ENCODE data around the gene RSPH1. TPM values are rescaled to one million over a fixed set of nuclear protein-coding genes. Genes with fewer than 3 reads are reported as not detected.
A peak's percentile ranks its signal among the peaks of the same experiment; 100 is the strongest.

Gene RSPH1
- total RNA-seq, 4 donors from 2014 or later, result 0.80 to 10.0 (median 8.0) TPM

- WGBS, 2 donors (ENCODE audit: low coverage in 1 of 2), result 50 to 73% methylated on average over 3 of the region's 3 CpGs
- TF ChIP-seq POLR2A (IDR thresholded peaks at IDR 0.05) (no peak), EP300 (IDR thresholded peaks at IDR 0.05; ENCODE audit: low read depth) (no peak), POLR2AphosphoS5 (IDR thresholded peaks at IDR 0.05) (no peak)
- TF ChIP-seq, protein P1, sequence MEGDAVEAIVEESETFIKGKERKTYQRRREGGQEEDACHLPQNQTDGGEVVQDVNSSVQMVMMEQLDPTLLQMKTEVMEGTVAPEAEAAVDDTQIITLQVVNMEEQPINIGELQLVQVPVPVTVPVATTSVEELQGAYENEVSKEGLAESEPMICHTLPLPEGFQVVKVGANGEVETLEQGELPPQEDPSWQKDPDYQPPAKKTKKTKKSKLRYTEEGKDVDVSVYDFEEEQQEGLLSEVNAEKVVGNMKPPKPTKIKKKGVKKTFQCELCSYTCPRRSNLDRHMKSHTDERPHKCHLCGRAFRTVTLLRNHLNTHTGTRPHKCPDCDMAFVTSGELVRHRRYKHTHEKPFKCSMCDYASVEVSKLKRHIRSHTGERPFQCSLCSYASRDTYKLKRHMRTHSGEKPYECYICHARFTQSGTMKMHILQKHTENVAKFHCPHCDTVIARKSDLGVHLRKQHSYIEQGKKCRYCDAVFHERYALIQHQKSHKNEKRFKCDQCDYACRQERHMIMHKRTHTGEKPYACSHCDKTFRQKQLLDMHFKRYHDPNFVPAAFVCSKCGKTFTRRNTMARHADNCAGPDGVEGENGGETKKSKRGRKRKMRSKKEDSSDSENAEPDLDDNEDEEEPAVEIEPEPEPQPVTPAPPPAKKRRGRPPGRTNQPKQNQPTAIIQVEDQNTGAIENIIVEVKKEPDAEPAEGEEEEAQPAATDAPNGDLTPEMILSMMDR (IDR thresholded peaks at IDR 0.05), result no peak
- in situ Hi-C loops (cut with MboI; ENCODE audit: low pct_ligation_motif_present in 1 of 4, low pct_unique_long_range_greater_than_20kb in 1 of 4, low sequenced_read_pairs in 3 of 4), result no loop called here
Measured at GRCh38 chr21:42434884-42435283, 61.1 kb downstream of the RSPH1 start.

GRCh38 chr21:42433946-42434551 lies 62.0 kb downstream of the RSPH1 start:
- no peak overlapping the region for H3K4me3 ChIP-seq
- H3K4me1 ChIP-seq, result no peaks in the 10 kb centered on the region
- no peaks in the 10 kb centered on the region for H3K27me3 ChIP-seq
- no peaks in the 10 kb centered on the region for H3K9me3 ChIP-seq
- peak; percentile 47 for DNase-seq
- WGBS, 2 donors (ENCODE audit: low coverage in 1 of 2), result 59% methylated on average over 10 of the region's 10 CpGs; no CpG with 5 or more reads in 1 of the 2 donors
- TF ChIP-seq, protein P1 (IDR thresholded peaks at IDR 0.05), result no peak
- no peak for TF ChIP-seq POLR2A (IDR thresholded peaks at IDR 0.05)
- TF ChIP-seq EP300 (IDR thresholded peaks at IDR 0.05; ENCODE audit: low read depth), result no peak
- TF ChIP-seq POLR2AphosphoS5 (IDR thresholded peaks at IDR 0.05), result peak in 1 of 3 donors; percentile 10
- no peaks in the 10 kb centered on the region for H3K36me3 ChIP-seq
- intact Hi-C loops (cut with DNase I; ENCODE audit: low total_unique reads) (no loop called here), in situ Hi-C loops (cut with MboI; ENCODE audit: low pct_ligation_motif_present in 1 of 4, low pct_unique_long_range_greater_than_20kb in 1 of 4, low sequenced_read_pairs in 3 of 4) (no loop called here)
- H3K27ac ChIP-seq, result no peak overlapping the region

More at GRCh38 chr21:42434884-42435283, 61.1 kb downstream of the RSPH1 start:
- Histone ChIP-seq H3K27me3 (no peaks in the 10 kb centered on the region), H3K4me3 (no peak overlapping the region), H3K9me3 (no peaks in the 10 kb centered on the region), H3K36me3 (no peaks in the 10 kb centered on the region), H3K4me1 (no peaks in the 10 kb centered on the region), H3K27ac (no peak overlapping the region)
- DNase-seq, result no peak
- intact Hi-C loops (cut with DNase I; ENCODE audit: low total_unique reads), result no loop called here

DNA sequence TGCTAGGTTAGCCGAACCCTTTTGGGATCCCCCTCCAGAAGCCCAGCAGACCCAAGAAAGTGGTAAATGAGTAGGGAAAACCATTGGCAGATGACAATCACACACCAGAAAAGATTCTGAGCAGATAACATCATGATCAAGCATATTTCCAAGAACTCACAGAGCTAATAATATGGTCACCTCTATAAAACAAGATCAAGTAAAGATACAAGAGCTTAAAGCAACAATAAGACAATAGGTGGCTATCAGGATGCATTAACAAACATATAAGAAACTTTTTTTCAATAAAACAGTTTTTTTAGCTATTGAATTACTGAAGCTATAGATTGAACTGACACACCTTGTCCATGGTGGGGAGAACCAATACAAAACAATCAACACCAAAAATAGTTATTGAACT lies 63.3 kb downstream of the RSPH1 start:
- Histone ChIP-seq H3K9me3 (no peaks in the 10 kb centered on the region), H3K27me3 (no peaks in the 10 kb centered on the region), H3K27ac (no peak overlapping the region), H3K36me3 (no peaks in the 10 kb centered on the region), H3K4me1 (no peaks in the 10 kb centered on the region), H3K4me3 (no peak overlapping the region)
- no peak for DNase-seq
- no peak for TF ChIP-seq POLR2A (IDR thresholded peaks at IDR 0.05)
- TF ChIP-seq POLR2AphosphoS5 (IDR thresholded peaks at IDR 0.05), result no peak
- TF ChIP-seq, protein P1 (IDR thresholded peaks at IDR 0.05), result no peak
- TF ChIP-seq EP300 (IDR thresholded peaks at IDR 0.05; ENCODE audit: low read depth), result no peak
- 86% methylated on average over 1 of the region's 1 CpG; no CpG with 5 or more reads in 1 of the 2 donors for WGBS, 2 donors (ENCODE audit: low coverage in 1 of 2)
- intact Hi-C loops (cut with DNase I; ENCODE audit: low total_unique reads), result no loop called here
- in situ Hi-C loops (cut with MboI; ENCODE audit: low pct_ligation_motif_present in 1 of 4, low pct_unique_long_range_greater_than_20kb in 1 of 4, low sequenced_read_pairs in 3 of 4), result no loop called here

- intact Hi-C loops (cut with DNase I; ENCODE audit: low total_unique reads) (no loop called here), in situ Hi-C loops (cut with MboI; ENCODE audit: low pct_ligation_motif_present in 1 of 4, low pct_unique_long_range_greater_than_20kb in 1 of 4, low sequenced_read_pairs in 3 of 4) (no loop called here)
- peaks cover 0 to 4% (median 0%) of the 10 kb centered on the region in 4 donors for H3K4me1 ChIP-seq
- DNase-seq, result no peak
- no peaks in the 10 kb centered on the region for H3K9me3 ChIP-seq
- no peak overlapping the region for H3K4me3 ChIP-seq
- no peaks in the 10 kb centered on the region for H3K36me3 ChIP-seq
- H3K27ac ChIP-seq, result no peak overlapping the region
- no peaks in the 10 kb centered on the region for H3K27me3 ChIP-seq
- WGBS, 2 donors (ENCODE audit: low coverage in 1 of 2), result 20 to 63% methylated on average over 1 to 7 of the region's 7 CpGs
- TF ChIP-seq POLR2A (IDR thresholded peaks at IDR 0.05) (no peak), EP300 (IDR thresholded peaks at IDR 0.05; ENCODE audit: low read depth) (no peak), POLR2AphosphoS5 (IDR thresholded peaks at IDR 0.05) (no peak)
- TF ChIP-seq, protein P1 (IDR thresholded peaks at IDR 0.05), result no peak
Measured at GRCh38 chr21:42431196-42431595, 64.8 kb downstream of the RSPH1 start.

All from transverse colon (tissue), 4 donors.